ENCODE results near the gene ZNF628. TPM values are rescaled to one million over a fixed set of nuclear protein-coding genes. Genes with fewer than 3 reads are reported as not detected.

Gene ZNF628
- total RNA-seq, 4 donors from 2014 or later = 5.4 to 17.9 (median 12.2) TPM

DNA sequence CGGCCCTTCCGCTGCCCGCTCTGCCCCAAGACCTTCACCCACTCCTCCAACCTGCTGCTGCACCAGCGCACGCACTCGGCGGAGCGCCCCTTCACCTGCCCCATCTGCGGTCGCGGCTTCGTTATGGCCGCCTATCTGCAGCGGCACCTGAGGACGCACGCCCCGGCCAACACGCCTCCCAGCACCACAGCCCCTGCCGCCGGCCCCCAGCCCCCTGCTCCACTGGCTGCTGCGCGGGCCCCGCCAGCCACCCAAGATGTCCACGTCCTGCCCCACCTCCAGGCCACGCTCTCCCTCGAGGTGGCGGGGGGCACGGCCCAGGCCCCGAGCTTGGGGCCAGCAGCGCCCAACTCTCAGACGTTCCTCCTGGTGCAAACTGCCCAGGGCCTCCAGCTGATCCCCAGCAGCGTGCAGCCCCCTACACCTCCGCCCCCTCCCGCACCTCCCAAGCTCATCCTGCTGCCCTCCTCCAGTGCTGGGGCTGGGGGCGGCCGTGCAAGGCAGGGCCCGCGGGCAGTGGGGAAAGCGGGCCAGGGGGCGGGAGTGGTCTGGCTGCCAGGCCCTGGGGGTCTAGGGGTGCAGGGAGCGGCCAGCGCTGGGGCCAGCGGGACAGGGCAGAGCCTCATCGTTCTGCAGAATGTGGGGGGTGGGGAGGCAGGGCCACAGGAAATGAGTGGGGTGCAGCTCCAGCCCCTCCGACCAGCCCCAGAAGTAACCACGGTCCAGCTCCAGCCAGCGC, 6.7 kb downstream of the ZNF628 start:
- H3K4me3 ChIP-seq (ENCODE audit: low read depth, poor library complexity, severe bottlenecking) = no peak overlapping the region
- DNase-seq (ENCODE audit: low spot score in 2 of 2) = no peak
- intact Hi-C loops (cut with DNase I; ENCODE audit: low total_unique reads) = no loop called here
- WGBS, 2 donors = 91 to 92% methylated on average over 41 to 43 of the region's 47 CpGs
- TF ChIP-seq, protein P1, sequence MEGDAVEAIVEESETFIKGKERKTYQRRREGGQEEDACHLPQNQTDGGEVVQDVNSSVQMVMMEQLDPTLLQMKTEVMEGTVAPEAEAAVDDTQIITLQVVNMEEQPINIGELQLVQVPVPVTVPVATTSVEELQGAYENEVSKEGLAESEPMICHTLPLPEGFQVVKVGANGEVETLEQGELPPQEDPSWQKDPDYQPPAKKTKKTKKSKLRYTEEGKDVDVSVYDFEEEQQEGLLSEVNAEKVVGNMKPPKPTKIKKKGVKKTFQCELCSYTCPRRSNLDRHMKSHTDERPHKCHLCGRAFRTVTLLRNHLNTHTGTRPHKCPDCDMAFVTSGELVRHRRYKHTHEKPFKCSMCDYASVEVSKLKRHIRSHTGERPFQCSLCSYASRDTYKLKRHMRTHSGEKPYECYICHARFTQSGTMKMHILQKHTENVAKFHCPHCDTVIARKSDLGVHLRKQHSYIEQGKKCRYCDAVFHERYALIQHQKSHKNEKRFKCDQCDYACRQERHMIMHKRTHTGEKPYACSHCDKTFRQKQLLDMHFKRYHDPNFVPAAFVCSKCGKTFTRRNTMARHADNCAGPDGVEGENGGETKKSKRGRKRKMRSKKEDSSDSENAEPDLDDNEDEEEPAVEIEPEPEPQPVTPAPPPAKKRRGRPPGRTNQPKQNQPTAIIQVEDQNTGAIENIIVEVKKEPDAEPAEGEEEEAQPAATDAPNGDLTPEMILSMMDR (IDR thresholded peaks at IDR 0.05) = no peak
- TF ChIP-seq POLR2A (IDR thresholded peaks at IDR 0.05) = no peak

- no peak for TF ChIP-seq POLR2A (IDR thresholded peaks at IDR 0.05)
- TF ChIP-seq, protein P1 (IDR thresholded peaks at IDR 0.05) = no peak
- intact Hi-C loops (cut with DNase I; ENCODE audit: low total_unique reads) = no loop called here
- no peak overlapping the region for H3K4me3 ChIP-seq (ENCODE audit: low read depth, poor library complexity, severe bottlenecking)
Measured at GRCh38 chr19:55483706-55484592, 7.5 kb downstream of the ZNF628 start.

GRCh38 chr19:55484593-55485438, 8.4 kb downstream of the ZNF628 start, which contains the start of gene NAT14:
NAT14 (plus strand) TSS chr19:55485188; CDS start chr19:55485709, 521 bp downstream.
- intact Hi-C loops (cut with DNase I; ENCODE audit: low total_unique reads) = no loop called here
- TF ChIP-seq POLR2A (IDR thresholded peaks at IDR 0.05) = no peak
- TF ChIP-seq, protein P1 (IDR thresholded peaks at IDR 0.05) = no peak
- peak within 1 kb of the TSS; percentile 10 for H3K4me3 ChIP-seq (ENCODE audit: low read depth, poor library complexity, severe bottlenecking)
- no peak for DNase-seq (ENCODE audit: low spot score in 2 of 2)
- WGBS, 2 donors = 2 to 4% methylated on average over 28 to 65 of the region's 78 CpGs

More at GRCh38 chr19:55483706-55484592, 7.5 kb downstream of the ZNF628 start:
- 61 to 85% methylated on average over 13 to 37 of the region's 46 CpGs for WGBS, 2 donors
- DNase-seq (ENCODE audit: low spot score in 2 of 2) = no peak

- no peak for DNase-seq (ENCODE audit: low spot score in 2 of 2)
- TF ChIP-seq POLR2A (IDR thresholded peaks at IDR 0.05) = no peak
- TF ChIP-seq, protein P1 (IDR thresholded peaks at IDR 0.05) = no peak
- intact Hi-C loops (cut with DNase I; ENCODE audit: low total_unique reads) = no loop called here
- 22 to 23% methylated on average over 17 of the region's 18 CpGs for WGBS, 2 donors
- H3K4me3 ChIP-seq (ENCODE audit: low read depth, poor library complexity, severe bottlenecking) = peak overlapping the region; percentile 10
Measured at GRCh38 chr19:55485439-55486011, 9.1 kb downstream of the ZNF628 start.
